Heart right ventricle (tissue), 16 donors: ENCODE data around the gene HSPA12A. TPM values are rescaled to one million over a fixed set of nuclear protein-coding genes. Genes with fewer than 3 reads are reported as not detected.

Source experiments
- ATAC-seq, 8 donors: fragments of 200-7000 bp; cut with Tn5 transposase; one replicate each; pipeline ENCODE4 v1.9.1; 2020; ENCODE audit warnings: mild to moderate bottlenecking in 8 of 8, moderate library complexity in 8 of 8, moderate number of reproducible peaks in 1 of 8
- DNase-seq, 2 donors: peaks; one replicate each; pipeline ENCODE4 v3.0.0-alpha.2; 2020
- H3K27ac ChIP-seq, 10 donors: fragments of 200-600 bp; sonication (generic) in 2 of 10; one replicate each; pipeline versions ENCODE4 v1.5.0 to v1.8.0; 2020 to 2022; ENCODE audit warnings: mild to moderate bottlenecking in 3 of 10
- H3K27me3 ChIP-seq, 7 donors: fragments of 200-600 bp; one replicate each; pipeline ENCODE4 v1.8.0; 2021 to 2022; ENCODE audit warnings: mild to moderate bottlenecking in 2 of 7
- H3K36me3 ChIP-seq, 9 donors: fragments of 200-600 bp; sonication (generic) in 1 of 9; one replicate each; pipeline versions ENCODE4 v1.5.0 to v1.8.0; 2020 to 2022; ENCODE audit warnings: mild to moderate bottlenecking in 2 of 9
- H3K4me1 ChIP-seq, 9 donors: fragments of 200-600 bp; sonication (generic) in 1 of 9; one replicate each; pipeline versions ENCODE4 v1.5.0 to v1.8.0; 2020 to 2022; ENCODE audit warnings: mild to moderate bottlenecking in 4 of 9
- H3K4me3 ChIP-seq, 10 donors: fragments of 200-600 bp; sonication (generic) in 2 of 10; one replicate each; pipeline versions ENCODE4 v1.5.0 to v1.8.0; 2020 to 2022; ENCODE audit warnings: mild to moderate bottlenecking in 7 of 10, moderate library complexity in 2 of 10
- H3K9me3 ChIP-seq, 11 donors: fragments of 200-600 bp in 10 of 11; sonication (generic) in 2 of 11; one replicate each; pipeline versions ENCODE4 v1.5.0 to v1.8.0; 2013 to 2022; ENCODE audit warnings: mild to moderate bottlenecking in 2 of 11, control low read depth in 1 of 11, moderate library complexity in 1 of 11
- CTCF ChIP-seq, 9 donors: fragments of 200-600 bp; sonication (generic) in 2 of 9; IDR thresholded peaks; one replicate each; pipeline versions ENCODE4 v1.5.0 to v1.8.0; 2021 to 2022; ENCODE audit warnings: antibody characterized with exemption in 9 of 9, mild to moderate bottlenecking in 5 of 9, moderate library complexity in 1 of 9
- WGBS, 2 donors: extraction: QIAGEN DNeasy Blood & Tissue Kit; methylation state at CpG; one replicate each; pipeline ENCODE4 v1.1.7; 2013; ENCODE audit warnings: inconsistent platforms in 1 of 2; 5-methylcytosine and 5-hydroxymethylcytosine counted together
- intact Hi-C, 10 donors: fragments of 100-400 bp; cut with DNase I; formaldehyde crosslinking; loops; one replicate each; pipeline versions ENCODE4 v1.11.1 to v1.14.2; 2022
- polyA plus RNA-seq, 2 donors: library from polyadenylated mRNA; stranded (reverse); fragments of 200-250 nt; gene quantifications; one replicate each; pipeline ENCODE4 v1.2.3, GENCODE V29; 2013
- total RNA-seq, 10 donors: library from RNA; stranded (reverse); fragmentation: NEBNext Ultra II Directional in 3 of 10; extraction: Animal tissue kit (Norgen Biotek cat#: 25700) in 3 of 10; gene quantifications; one replicate each; pipeline versions ENCODE4 v1.2.1 to v1.2.4, GENCODE V29; 2021 to 2023
- donor health status: Arrhythmogenic right ventricular cardiomyopathy.
- donor health status: ischemic (EF 13 %, LVEDD 7.1; RV severe dilation, severe dysfunction).
- donor health status: healthy with polysubstance abuse.
- donor health status: DM: no; HTN: yes; CAD: no.
- donor health status: DM: no; HTN: no; CAD: no.
- donor health status: ischemic (EF 25% LVEDD 6.9; RV normal size, moderate dysfunction).
- donor health status: ischemic (EF 25% LVEDD 5.7; RV mildly dilated, moderate dysfunction).
- donor health status: healthy.
- donor health status: DM: yes; HTN: yes; CAD: no.
- donor health status: Ischemic cardiomyopathy.
- donor health status: ischemic (EF 35%, LVEDD 5.7; RV mildly dilated, moderate dysfunction).
- donor health status: nonischemic (EF 11% LVEDD 7.7; RV severe dilation, severe dysfunction).
- donor health status: DM: yes; HTN: yes; CAD: no.
- donor health status: PGD.
- donor health status: ischemic (EF 29% LVEDD 5.4; RV normal size, mild dysfunction).
- donor health status: nonischemic (EF 23%, LVEDD 6.1; RV moderate dilation, normal function).

Gene HSPA12A
- total and polyA plus RNA-seq, 12 donors = 5.1 to 18.1 (median 10.2) TPM

GRCh38 chr10:116636385-116636784, 106.0 kb downstream of the HSPA12A start:
- H3K4me3 ChIP-seq = no peak overlapping the region
- peaks cover 0 to 7% (median 0%) of the 10 kb centered on the region in 7 donors for H3K27me3 ChIP-seq
- ATAC-seq (no peak), DNase-seq (no peak)
- no peak overlapping the region for H3K27ac ChIP-seq
- TF ChIP-seq CTCF (IDR thresholded peaks at IDR 0.05) = no peak
- peaks cover 0 to 13% (median 0%) of the 10 kb centered on the region in 11 donors for H3K9me3 ChIP-seq
- intact Hi-C loops = no loop called here
- no peaks in the 10 kb centered on the region for H3K36me3 ChIP-seq
- H3K4me1 ChIP-seq = no peaks in the 10 kb centered on the region

DNA sequence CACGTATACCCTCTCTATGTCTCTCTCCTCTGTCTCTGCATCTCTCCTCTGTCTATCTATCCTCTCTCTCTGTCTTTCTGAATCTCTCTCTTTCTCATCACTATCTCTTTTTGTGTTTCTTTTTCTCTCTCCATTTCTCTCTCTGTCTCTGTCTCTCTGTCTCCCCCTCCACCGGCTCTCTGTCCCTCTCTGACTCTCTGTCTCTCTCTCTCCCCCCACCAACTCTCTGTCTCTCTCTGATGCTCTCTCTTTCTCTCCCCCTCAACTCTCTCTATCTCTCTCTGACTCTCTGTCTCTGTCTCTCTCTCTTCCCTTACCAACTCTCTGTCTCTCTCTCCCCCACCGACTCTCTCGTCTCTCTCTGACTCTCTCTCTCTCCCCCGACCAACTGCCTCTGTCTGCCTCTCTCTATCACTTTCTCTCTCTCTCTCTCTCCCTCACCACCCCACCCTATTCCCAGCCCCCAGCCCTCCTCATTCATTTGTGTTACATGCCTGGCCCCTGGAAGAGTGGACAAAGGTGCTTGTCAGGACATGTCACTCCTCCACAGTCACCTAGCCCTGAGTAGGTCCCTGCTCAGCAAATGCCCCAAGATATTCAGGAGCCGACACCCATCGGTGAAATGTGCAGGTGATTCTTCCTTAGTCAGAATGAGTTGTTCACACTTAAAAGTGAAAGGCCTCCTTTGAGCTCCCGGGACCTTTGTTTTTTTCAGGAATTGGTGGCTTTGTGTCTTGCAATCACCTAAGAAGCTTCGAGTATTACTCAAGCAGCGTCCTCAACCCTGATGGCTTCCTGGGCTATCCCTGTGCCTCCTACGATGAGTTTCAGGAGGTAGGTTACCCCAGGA, 108.0 kb downstream of the HSPA12A start:
- peaks cover 0 to 9% (median 0%) of the 10 kb centered on the region in 7 donors for H3K27me3 ChIP-seq
- H3K4me1 ChIP-seq = no peaks in the 10 kb centered on the region
- H3K4me3 ChIP-seq = no peak overlapping the region
- 80 to 83% methylated on average over 11 of the region's 11 CpGs for WGBS, 2 donors
- H3K27ac ChIP-seq = no peak overlapping the region
- DNase-seq (no peak), ATAC-seq (no peak)
- intact Hi-C loops = no loop called here
- no peaks in the 10 kb centered on the region for H3K36me3 ChIP-seq
- TF ChIP-seq CTCF (IDR thresholded peaks at IDR 0.05) = no peak
- no peaks in the 10 kb centered on the region for H3K9me3 ChIP-seq

- H3K36me3 ChIP-seq = no peaks in the 10 kb centered on the region
- WGBS, 2 donors = 93 to 97% methylated on average over 8 of the region's 8 CpGs
- H3K27ac ChIP-seq = no peak overlapping the region
- DNase-seq = no peak
- no peaks in the 10 kb centered on the region for H3K9me3 ChIP-seq
- intact Hi-C loops = no loop called here
- TF ChIP-seq CTCF (IDR thresholded peaks at IDR 0.05) = no peak
- no peak for ATAC-seq
- no peaks in the 10 kb centered on the region for H3K4me1 ChIP-seq
- H3K27me3 ChIP-seq = peaks cover 0 to 14% (median 0%) of the 10 kb centered on the region in 7 donors
- no peak overlapping the region for H3K4me3 ChIP-seq
Measured at GRCh38 chr10:116633216-116633600, 109.2 kb downstream of the HSPA12A start.

GRCh38 chr10:116632596-116633215, 109.7 kb downstream of the HSPA12A start:
- peaks cover 0 to under 1% (median 0%) of the 10 kb centered on the region in 9 donors for H3K4me1 ChIP-seq
- intact Hi-C loops = no loop called here
- 92% methylated on average over 17 of the region's 17 CpGs for WGBS, 2 donors
- ATAC-seq = no peak
- H3K9me3 ChIP-seq = no peaks in the 10 kb centered on the region
- no peak for TF ChIP-seq CTCF (IDR thresholded peaks at IDR 0.05)
- DNase-seq = no peak
- no peak overlapping the region for H3K27ac ChIP-seq
- H3K27me3 ChIP-seq = peaks cover 0 to 19% (median 5%) of the 10 kb centered on the region in 7 donors
- H3K4me3 ChIP-seq = no peak overlapping the region
- no peaks in the 10 kb centered on the region for H3K36me3 ChIP-seq
